SU-DHL-6 (cell line): Measurements from ENCODE around the gene FGFR3.

Experiments
- H2AFZ ChIP-seq: fragments of 200-600 bp; sonication (generic); 2 replicates; pipeline ENCODE4 v1.6.1; 2014; ENCODE audit warnings: low read depth, mild to moderate bottlenecking, moderate library complexity, mixed read lengths, antibody characterized with exemption, low read length; ENCODE audit not compliant: severe bottlenecking
- H3F3A ChIP-seq: fragments of 200-600 bp; shearing (Covaris generic); 2 replicates; pipeline ENCODE4 v1.6.0; 2016; ENCODE audit warnings: antibody characterized with exemption, mild to moderate bottlenecking; ENCODE audit not compliant: insufficient read depth
- H3K27ac ChIP-seq: fragments of 200-600 bp; sonication (generic); 2 replicates; pipeline ENCODE4 v1.5.1; 2016; ENCODE audit warnings: low read depth, mild to moderate bottlenecking, low read length, moderate library complexity, mixed read lengths
- H3K27me3 ChIP-seq: fragments of 200-600 bp; sonication (generic), shearing (Covaris generic); 2 replicates; pipeline ENCODE4 v1.6.0; 2014; ENCODE audit warnings: mild to moderate bottlenecking, low read length
- H3K36me3 ChIP-seq: fragments of 200-600 bp; sonication (generic); 2 replicates; pipeline ENCODE4 v1.6.1; 2014; ENCODE audit warnings: mild to moderate bottlenecking, low read length, mixed read lengths
- H3K4me2 ChIP-seq: fragments of 300-600, 200-600 bp; shearing (Covaris generic), sonication (generic); 2 replicates; pipeline ENCODE4 v1.6.0; 2014; ENCODE audit warnings: low read length, low read depth, mild to moderate bottlenecking; ENCODE audit not compliant: poor library complexity, severe bottlenecking
- H3K4me3 ChIP-seq: fragments of 200-600 bp; sonication (generic); 2 replicates; pipeline ENCODE4 v1.5.1; 2014; ENCODE audit warnings: antibody characterized with exemption, low read length, mild to moderate bottlenecking, mixed read lengths; ENCODE audit not compliant: insufficient read depth, poor library complexity, severe bottlenecking
- H3K79me2 ChIP-seq: fragments of 200-600 bp; sonication (generic); 2 replicates; pipeline ENCODE4 v1.6.1; 2014; ENCODE audit warnings: mild to moderate bottlenecking, low read length, moderate library complexity; ENCODE audit not compliant: insufficient read depth
- H3K9ac ChIP-seq: fragments of 200-600 bp; sonication (generic); 2 replicates; pipeline ENCODE4 v1.7.0; 2014; ENCODE audit warnings: mild to moderate bottlenecking, low read length
- H3K9me2 ChIP-seq: fragments of 200-600 bp; sonication (generic); replicated peaks from 2 replicates; pipeline ENCODE4 v1.6.1; 2014; ENCODE audit warnings: low read length; ENCODE audit not compliant: insufficient read depth
- H3K9me3 ChIP-seq: fragments of 200-600 bp; sonication (generic); 2 replicates; pipeline ENCODE4 v1.6.1; 2014; ENCODE audit warnings: low read length, mixed read lengths; ENCODE audit not compliant: insufficient read depth
- H4K20me1 ChIP-seq: fragments of 200-600 bp; sonication (generic); 2 replicates; pipeline ENCODE4 v1.6.1; 2014; ENCODE audit warnings: low read depth, mild to moderate bottlenecking, antibody characterized with exemption, low read length, moderate library complexity, mixed read lengths
- CTCF ChIP-seq: fragments of 200-600 bp; sonication (generic); IDR thresholded peaks from one replicate; pipeline ENCODE4 v1.5.1; 2017; ENCODE audit warnings: antibody characterized with exemption, mild to moderate bottlenecking, low read length, moderate library complexity; ENCODE audit not compliant: insufficient read depth, poor library complexity, severe bottlenecking
- EZH2phosphoT487 ChIP-seq: fragments of 200-600 bp; sonication (generic), shearing (Covaris generic); conservative IDR thresholded peaks from 2 replicates; pipeline ENCODE4 v1.6.1; 2018; ENCODE audit warnings: mild to moderate bottlenecking, antibody characterized with exemption, low read length, moderate library complexity, mixed read lengths

The FGFR3 gene

GRCh38 chr4:1770791-1771231, 22.3 kb upstream of the FGFR3 start:
- Histone ChIP-seq H3K9me2 (no peaks in the 10 kb centered on the region), H3K4me3 (no peak overlapping the region), H3K9me3 (no peaks in the 10 kb centered on the region), H3K4me2 (no peak overlapping the region), H3F3A (no peaks in the 10 kb centered on the region), H4K20me1 (no peaks in the 10 kb centered on the region), H2AFZ (no peak overlapping the region), H3K27ac (no peak overlapping the region), H3K79me2 (no peaks in the 10 kb centered on the region), H3K9ac (no peak overlapping the region), H3K36me3 (no peaks in the 10 kb centered on the region), H3K27me3 (no peaks in the 10 kb centered on the region)
- no peak for TF ChIP-seq EZH2phosphoT487
- TF ChIP-seq CTCF: no peak

GRCh38 chr4:1771555-1772305, 21.4 kb upstream of the FGFR3 start:
- H3K79me2 ChIP-seq: no peaks in the 10 kb centered on the region

GRCh38 chr4:1772853-1773538, 20.1 kb upstream of the FGFR3 start:
- H3K27me3 ChIP-seq: no peaks in the 10 kb centered on the region
- H3K9ac ChIP-seq: no peak overlapping the region
- no peak overlapping the region for H3K4me2 ChIP-seq

More at GRCh38 chr4:1771555-1772305, 21.4 kb upstream of the FGFR3 start:
- no peaks in the 10 kb centered on the region for H3K9me2 ChIP-seq
- H3K4me3 ChIP-seq: no peak overlapping the region
- no peak overlapping the region for H2AFZ ChIP-seq
- no peaks in the 10 kb centered on the region for H3K27me3 ChIP-seq
- no peak overlapping the region for H3K27ac ChIP-seq
- no peaks in the 10 kb centered on the region for H3K36me3 ChIP-seq
- H3K9me3 ChIP-seq: no peaks in the 10 kb centered on the region
- H4K20me1 ChIP-seq: no peaks in the 10 kb centered on the region
- no peak overlapping the region for H3K9ac ChIP-seq
- no peaks in the 10 kb centered on the region for H3F3A ChIP-seq
- TF ChIP-seq EZH2phosphoT487 (no peak), CTCF (no peak)
- no peak overlapping the region for H3K4me2 ChIP-seq

More at GRCh38 chr4:1772853-1773538, 20.1 kb upstream of the FGFR3 start:
- Histone ChIP-seq H3K27ac (no peak overlapping the region), H3F3A (no peaks in the 10 kb centered on the region), H2AFZ (no peak overlapping the region), H3K4me3 (no peak overlapping the region), H3K36me3 (no peaks in the 10 kb centered on the region), H3K9me2 (no peaks in the 10 kb centered on the region), H3K79me2 (no peaks in the 10 kb centered on the region), H4K20me1 (no peaks in the 10 kb centered on the region), H3K9me3 (no peaks in the 10 kb centered on the region)
- TF ChIP-seq EZH2phosphoT487 (no peak), CTCF (no peak)
